Memory B cell (primary cell): Measurements from ENCODE around the gene ITPK1.
A peak's percentile ranks its signal among the peaks of the same experiment; 100 is the strongest.

ENCODE experiments used
- ATAC-seq: fragments of 150-1000 bp; cut with Tn5 transposase; 2 replicates; pipeline ENCODE4 v1.10.0; 2021; ENCODE audit warnings: low read depth, mild to moderate bottlenecking, moderate library complexity
- DNase-seq, 2 donors: peaks; one replicate each; pipeline ENCODE4 v3.0.0; 2022; ENCODE audit warnings: low spot score in 2 of 2
- H3K27ac Mint-ChIP-seq: one replicate; pipeline ENCODE4 v1.8.0; 2022; ENCODE audit warnings: mild to moderate bottlenecking, moderate library complexity, mixed read lengths
- H3K27me3 Mint-ChIP-seq: one replicate; pipeline ENCODE4 v1.8.0; 2022; ENCODE audit warnings: mixed read lengths
- H3K36me3 Mint-ChIP-seq: one replicate; pipeline ENCODE4 v1.8.0; 2022; ENCODE audit warnings: mild to moderate bottlenecking, mixed read lengths
- H3K4me1 Mint-ChIP-seq: one replicate; pipeline ENCODE4 v1.8.0; 2022; ENCODE audit warnings: mixed read lengths
- H3K4me3 Mint-ChIP-seq: one replicate; pipeline ENCODE4 v1.8.0; 2022; ENCODE audit warnings: mild to moderate bottlenecking, moderate library complexity, mixed read lengths
- H3K9me3 Mint-ChIP-seq: one replicate; pipeline ENCODE4 v1.8.0; 2022; ENCODE audit warnings: mixed read lengths

The ITPK1 gene

DNA sequence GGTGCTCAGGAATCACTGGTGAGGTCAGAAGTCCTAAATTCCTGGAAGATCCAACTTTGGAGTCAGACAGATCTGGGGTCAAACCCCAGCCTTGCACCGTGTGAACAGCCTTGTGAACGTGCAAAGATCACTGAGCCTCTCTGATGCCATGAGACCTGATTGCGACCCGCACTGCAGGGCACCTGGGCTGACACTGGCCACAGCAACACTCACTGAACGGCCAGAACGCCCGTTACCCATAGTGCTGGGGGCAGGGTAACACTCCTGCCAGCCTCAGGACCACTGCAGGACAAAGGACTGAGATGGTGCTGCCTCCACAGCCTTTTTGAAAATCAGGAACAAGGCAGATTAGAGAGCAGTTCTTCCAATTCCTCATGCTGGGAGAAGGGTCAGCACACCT, 164.5 kb downstream of the ITPK1 start:
- peaks cover 6% of the 10 kb centered on the region for H3K4me1 Mint-ChIP-seq
- no peaks in the 10 kb centered on the region for H3K9me3 Mint-ChIP-seq
- H3K36me3 Mint-ChIP-seq: peaks cover 17% of the 10 kb centered on the region
- no peaks in the 10 kb centered on the region for H3K27me3 Mint-ChIP-seq
- no peak for ATAC-seq
- H3K4me3 Mint-ChIP-seq: no peak overlapping the region
- no peak for DNase-seq
- no peak overlapping the region for H3K27ac Mint-ChIP-seq

DNA sequence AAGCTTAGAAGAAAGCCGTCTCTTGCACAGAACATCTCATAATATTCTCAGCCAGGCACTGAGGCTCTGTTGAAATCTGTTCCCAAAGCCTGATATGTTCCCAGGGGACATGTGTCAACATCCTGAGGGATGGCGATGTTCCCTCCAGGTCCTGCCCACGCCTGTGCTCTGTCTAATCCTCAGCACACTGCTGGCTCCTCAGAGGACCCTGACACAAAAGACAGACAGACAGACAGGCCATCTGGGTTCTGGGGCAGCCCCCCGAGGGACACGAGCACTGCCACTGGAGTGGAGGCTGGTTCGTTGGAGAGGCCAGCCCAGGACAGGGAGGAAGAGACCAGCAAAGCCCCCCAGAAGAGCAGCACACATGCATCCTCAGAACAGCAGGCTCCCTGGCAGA, 165.0 kb downstream of the ITPK1 start:
- no peak for DNase-seq
- peaks cover 17% of the 10 kb centered on the region for H3K36me3 Mint-ChIP-seq
- peak overlapping the region; percentile 55 for H3K27ac Mint-ChIP-seq
- H3K27me3 Mint-ChIP-seq: no peaks in the 10 kb centered on the region
- H3K4me1 Mint-ChIP-seq: peaks cover 6% of the 10 kb centered on the region
- no peaks in the 10 kb centered on the region for H3K9me3 Mint-ChIP-seq
- no peak for ATAC-seq
- no peak overlapping the region for H3K4me3 Mint-ChIP-seq

DNA sequence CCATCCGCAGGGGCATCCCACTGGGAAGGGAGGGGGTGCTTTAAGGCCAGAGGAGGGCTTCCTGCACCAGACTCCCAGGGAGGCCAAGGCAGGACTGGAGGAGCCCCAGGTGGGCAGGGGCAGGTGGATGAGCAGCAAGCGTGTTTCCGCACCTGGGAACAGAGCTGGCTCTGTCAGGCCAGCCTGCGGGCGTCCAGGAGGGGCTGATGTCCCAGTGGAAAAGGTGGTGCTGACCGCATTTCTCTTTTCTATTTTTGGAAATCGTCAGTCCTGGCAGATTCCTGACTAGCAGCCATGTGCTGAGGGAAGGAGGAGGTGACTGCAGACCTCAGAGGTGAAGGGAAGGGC, 165.6 kb downstream of the ITPK1 start:
- peaks cover 17% of the 10 kb centered on the region for H3K36me3 Mint-ChIP-seq
- ATAC-seq: no peak
- H3K9me3 Mint-ChIP-seq: no peaks in the 10 kb centered on the region
- DNase-seq: no peak
- peaks cover 6% of the 10 kb centered on the region for H3K4me1 Mint-ChIP-seq
- no peak overlapping the region for H3K4me3 Mint-ChIP-seq
- no peaks in the 10 kb centered on the region for H3K27me3 Mint-ChIP-seq
- no peak overlapping the region for H3K27ac Mint-ChIP-seq

DNA sequence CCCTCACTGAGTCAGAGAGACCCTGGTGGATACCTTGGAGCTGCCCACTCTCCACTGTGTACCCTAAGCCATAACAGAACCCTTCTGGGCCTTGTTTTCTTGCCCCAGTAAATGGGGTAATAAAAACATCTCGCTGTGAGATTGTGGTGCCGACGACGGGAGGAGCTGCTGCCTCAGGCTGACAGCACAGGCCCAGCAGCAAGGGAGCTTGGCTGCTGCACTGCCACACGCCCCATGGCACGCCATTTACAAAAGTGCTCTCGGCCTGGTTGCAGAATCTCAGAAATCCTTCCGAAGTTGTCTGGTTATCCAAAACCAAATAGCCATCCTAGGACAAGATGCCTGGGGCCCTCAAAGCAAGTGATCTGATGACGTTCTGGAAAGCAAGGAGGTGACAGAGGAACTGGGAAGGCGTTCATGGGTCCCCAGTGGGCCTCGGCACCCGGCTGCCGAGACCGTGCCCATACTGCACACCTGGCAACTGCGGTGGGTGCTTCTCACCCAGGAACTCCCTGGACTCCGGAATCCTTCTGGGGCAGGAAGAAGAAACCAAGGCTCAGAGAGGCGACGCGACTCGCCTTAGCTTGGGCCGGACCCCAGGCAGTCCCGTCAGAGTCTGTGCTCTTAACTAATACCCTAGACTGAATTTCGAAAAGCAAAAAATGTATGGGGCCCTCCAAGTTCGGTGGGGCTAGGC, 166.1 kb downstream of the ITPK1 start:
- Mint-ChIP-seq H3K4me1 (peaks cover 6% of the 10 kb centered on the region), H3K4me3 (no peak overlapping the region), H3K27me3 (no peaks in the 10 kb centered on the region), H3K9me3 (no peaks in the 10 kb centered on the region), H3K27ac (no peak overlapping the region), H3K36me3 (peaks cover 19% of the 10 kb centered on the region)
- ATAC-seq (no peak), DNase-seq (no peak)

DNA sequence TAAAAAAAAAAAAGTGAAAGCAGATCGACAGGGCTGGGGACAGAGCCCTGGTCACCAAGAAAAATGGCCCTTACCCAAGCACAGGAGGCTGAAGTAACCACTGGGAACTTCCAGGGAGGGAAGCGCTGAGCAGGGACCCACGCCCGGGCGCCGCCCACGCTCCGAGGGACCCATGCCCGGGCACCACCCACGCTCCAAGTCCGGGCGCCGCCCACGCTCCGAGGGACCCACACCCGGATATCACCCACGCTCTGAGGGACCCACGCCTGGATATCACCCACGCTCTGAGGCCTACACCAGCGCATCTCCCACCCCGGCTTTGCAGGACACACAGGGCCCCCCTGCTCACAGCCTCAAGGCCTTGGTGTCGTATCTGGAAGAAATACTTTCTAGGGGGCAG, 167.1 kb downstream of the ITPK1 start:
- Mint-ChIP-seq H3K9me3 (no peaks in the 10 kb centered on the region), H3K4me1 (peaks cover 6% of the 10 kb centered on the region), H3K36me3 (peaks cover 24% of the 10 kb centered on the region), H3K4me3 (no peak overlapping the region), H3K27me3 (no peaks in the 10 kb centered on the region), H3K27ac (no peak overlapping the region)
- ATAC-seq (no peak), DNase-seq (no peak)

DNA sequence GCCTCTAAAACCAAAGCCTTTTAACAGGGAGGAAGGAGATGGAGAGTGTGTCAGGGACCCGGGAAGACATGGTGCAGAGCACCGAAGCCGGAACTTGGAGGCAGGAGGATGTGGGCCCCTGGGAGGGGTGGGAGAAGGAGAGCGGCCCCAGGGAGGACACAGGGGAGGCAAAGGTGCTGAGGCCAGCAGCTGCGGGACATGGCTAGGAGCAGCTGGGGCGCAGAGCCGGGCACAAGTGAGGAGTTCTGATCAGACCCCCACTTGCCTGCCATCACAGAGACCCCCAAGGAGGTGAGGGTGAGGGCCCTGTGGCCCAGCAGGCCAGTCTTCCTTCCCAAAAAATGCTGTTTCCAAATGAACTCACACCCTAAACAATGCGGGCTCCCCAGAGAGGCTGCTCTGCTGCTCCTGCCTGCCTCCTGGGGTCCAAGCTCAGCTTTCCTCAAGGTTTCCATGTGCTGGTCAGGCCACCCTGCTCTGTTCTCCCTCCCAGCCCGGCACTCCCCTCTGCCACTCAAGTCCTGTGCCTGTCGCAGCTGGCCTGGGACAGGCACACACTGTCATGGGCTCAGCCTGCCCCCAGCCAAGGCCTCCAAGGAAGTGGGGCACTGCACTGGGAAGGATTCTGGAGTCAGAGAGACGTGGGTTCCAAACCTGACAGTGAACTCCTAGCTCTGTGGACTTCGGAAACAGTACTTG, 168.7 kb downstream of the ITPK1 start:
- peaks cover 3% of the 10 kb centered on the region for H3K4me1 Mint-ChIP-seq
- ATAC-seq (no peak), DNase-seq (no peak)
- no peaks in the 10 kb centered on the region for H3K9me3 Mint-ChIP-seq
- H3K27me3 Mint-ChIP-seq: no peaks in the 10 kb centered on the region
- H3K4me3 Mint-ChIP-seq: no peak overlapping the region
- H3K27ac Mint-ChIP-seq: no peak overlapping the region
- peaks cover 24% of the 10 kb centered on the region for H3K36me3 Mint-ChIP-seq

DNA sequence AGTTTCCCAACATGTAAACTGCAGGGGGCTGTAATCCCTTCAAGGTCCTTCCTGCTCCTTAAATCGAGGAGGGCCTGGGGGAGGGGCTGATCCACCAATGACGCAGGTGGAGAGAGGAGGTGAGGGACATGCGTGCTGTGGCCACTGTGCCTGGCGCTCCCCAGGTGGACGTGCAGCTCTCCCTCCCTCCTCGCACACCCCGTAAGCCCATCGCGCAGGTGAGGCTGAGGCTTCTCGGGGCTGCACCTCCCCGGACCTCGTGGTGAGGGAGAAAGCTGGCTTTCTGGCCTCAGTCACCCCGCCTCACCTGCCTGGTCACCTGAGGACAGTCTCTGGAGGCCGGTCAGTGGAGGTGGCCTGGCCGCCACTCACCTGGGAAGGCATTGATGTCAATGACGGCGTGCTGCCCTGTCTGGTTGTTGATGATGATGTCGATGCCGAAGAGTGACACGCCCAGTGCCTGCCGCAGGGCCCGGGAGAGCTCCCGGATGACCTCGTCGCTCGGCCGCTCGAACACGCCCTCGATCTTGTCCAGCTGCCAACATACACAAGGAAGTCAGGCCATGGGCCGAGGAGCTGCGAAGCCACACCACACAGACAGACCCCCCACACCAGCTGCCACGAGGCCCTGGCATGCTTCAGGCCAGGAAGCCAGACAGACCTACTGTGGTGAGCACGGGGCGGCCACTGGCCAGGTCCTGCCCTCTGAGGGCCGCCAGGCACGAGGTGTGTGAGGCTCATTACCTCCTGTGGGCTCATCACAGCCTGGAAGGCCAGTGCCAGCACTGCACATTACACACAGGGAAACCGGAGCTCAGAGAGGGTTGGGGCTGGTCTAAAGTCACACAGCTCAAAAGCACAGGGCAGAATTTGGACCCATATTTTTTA, 169.5 kb downstream of the ITPK1 start:
- Mint-ChIP-seq H3K27ac (no peak overlapping the region), H3K4me1 (peaks cover 2% of the 10 kb centered on the region), H3K4me3 (no peak overlapping the region), H3K36me3 (peaks cover 26% of the 10 kb centered on the region), H3K9me3 (no peaks in the 10 kb centered on the region), H3K27me3 (no peaks in the 10 kb centered on the region)
- DNase-seq (no peak), ATAC-seq (no peak)

DNA sequence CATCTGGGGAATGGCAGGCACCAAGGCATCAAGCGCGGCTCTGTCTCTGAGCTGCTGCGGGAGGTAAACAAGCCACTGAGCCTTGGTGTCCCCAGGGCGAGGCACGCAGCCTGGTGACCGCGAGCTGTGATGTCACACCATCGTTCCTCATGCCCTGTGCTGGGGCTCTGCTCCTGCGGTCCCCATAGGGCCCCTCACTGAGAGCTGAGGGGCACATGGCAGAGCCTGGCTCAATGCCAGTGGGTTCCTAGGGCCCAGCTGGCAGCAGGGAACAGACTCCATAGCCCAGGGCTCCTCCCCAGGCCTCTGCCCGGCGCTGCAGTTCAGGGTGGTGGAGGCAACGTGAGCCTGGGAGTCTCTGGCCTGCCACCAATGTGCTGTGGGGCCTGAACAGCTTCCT, 170.2 kb downstream of the ITPK1 start:
- Mint-ChIP-seq H3K27me3 (no peaks in the 10 kb centered on the region), H3K9me3 (no peaks in the 10 kb centered on the region), H3K4me3 (no peak overlapping the region), H3K36me3 (peaks cover 22% of the 10 kb centered on the region), H3K4me1 (peaks cover 2% of the 10 kb centered on the region), H3K27ac (no peak overlapping the region)
- ATAC-seq (no peak), DNase-seq (no peak)

DNA sequence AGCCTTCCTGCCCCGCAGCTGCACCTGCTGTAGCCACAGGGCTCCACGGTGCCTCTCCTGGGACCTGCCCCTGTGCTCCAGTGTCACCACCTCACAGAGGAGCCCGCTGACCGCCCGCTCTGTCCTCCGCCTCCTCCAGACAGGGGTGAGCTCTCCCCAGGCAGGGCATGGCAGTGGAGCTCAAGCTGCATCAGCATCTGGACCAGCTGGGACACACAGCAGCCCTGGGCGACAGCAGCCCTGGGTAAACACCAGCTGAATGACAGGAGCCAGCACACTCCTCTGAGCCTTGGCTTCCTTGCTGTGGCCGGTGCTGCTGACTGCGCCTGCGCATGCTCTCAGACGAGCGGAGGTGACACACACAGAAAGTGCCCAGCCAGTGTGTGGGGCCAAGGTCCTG, 170.7 kb downstream of the ITPK1 start:
- peaks cover 2% of the 10 kb centered on the region for H3K4me1 Mint-ChIP-seq
- no peak overlapping the region for H3K4me3 Mint-ChIP-seq
- ATAC-seq: no peak
- H3K9me3 Mint-ChIP-seq: no peaks in the 10 kb centered on the region
- H3K27me3 Mint-ChIP-seq: no peaks in the 10 kb centered on the region
- H3K36me3 Mint-ChIP-seq: peaks cover 20% of the 10 kb centered on the region
- DNase-seq: no peak
- H3K27ac Mint-ChIP-seq: no peak overlapping the region

DNA sequence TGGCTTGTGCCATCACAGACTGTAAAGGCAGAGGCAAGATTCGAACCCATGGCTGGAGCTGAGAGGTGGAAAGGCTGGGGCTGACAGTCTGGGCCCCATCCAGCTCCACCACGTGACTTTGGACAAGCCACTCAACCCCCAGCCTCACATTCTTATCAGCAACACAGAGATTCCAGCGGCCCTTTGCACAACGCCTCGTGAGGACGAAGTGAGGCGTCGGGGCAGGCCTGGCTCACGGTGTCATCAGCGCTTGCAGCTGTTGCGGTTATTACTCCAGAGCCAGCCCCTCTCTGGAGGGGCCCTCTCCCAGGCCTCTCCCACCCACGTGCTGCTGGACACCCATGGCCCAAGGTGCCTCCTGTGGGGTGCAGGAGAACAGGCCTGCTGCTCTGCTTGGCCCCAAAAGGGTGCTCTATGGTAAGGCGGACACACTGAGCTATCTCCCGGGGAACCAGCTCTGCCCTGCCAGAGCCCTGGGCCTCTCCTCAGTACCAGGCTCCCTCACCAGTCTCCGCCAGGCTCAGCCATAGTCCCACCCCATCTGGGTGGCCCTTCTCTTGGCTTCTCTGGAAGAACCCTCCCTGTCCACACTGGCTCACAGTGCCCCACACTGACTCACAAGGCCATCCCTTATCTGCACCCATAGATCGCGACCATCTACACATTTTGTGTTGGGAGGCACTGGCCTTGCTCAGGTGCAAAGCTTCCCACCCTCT, 171.7 kb downstream of the ITPK1 start:
- Mint-ChIP-seq H3K27me3 (no peaks in the 10 kb centered on the region), H3K27ac (no peak overlapping the region), H3K36me3 (peaks cover 19% of the 10 kb centered on the region), H3K9me3 (no peaks in the 10 kb centered on the region), H3K4me3 (no peak overlapping the region), H3K4me1 (peaks cover 2% of the 10 kb centered on the region)
- no peak for DNase-seq
- no peak for ATAC-seq

DNA sequence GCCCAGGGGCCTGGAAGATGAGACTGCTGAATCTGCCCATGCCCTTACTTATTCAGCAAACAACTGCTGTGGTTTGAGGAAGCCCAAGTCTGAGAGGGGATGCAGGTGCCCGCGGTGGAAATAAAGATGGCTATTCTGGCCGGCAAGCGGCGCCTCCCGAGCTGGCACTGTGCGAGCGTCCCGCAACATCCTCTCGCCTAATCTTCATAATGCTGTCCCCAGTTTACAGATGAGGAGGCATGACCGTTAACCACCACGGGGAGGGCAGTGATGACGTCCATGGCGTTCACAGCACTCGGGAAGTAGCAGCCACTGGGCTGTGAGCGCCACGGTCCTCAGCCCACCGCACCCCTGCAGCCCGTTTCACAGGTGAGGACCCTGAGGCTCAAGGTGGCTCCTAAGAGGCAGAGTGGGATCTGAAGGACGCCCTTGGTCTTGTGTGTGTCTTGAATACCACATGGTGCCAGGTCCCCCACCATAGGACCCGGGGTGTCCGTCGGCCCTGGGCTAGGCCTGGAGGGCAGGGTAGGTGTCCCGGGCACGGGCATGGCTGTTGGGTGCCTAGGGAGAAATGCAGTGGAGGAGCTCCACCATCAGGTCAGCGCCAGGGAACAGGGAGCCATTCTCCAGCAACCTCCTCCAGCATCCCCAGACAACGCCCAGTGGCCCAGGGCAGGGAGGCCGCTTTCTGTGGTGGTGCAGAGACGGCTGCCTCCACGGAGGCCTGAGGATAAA, 172.6 kb downstream of the ITPK1 start:
- Mint-ChIP-seq H3K4me3 (no peak overlapping the region), H3K9me3 (no peaks in the 10 kb centered on the region), H3K27me3 (no peaks in the 10 kb centered on the region), H3K4me1 (peaks cover 2% of the 10 kb centered on the region), H3K36me3 (peaks cover 19% of the 10 kb centered on the region), H3K27ac (no peak overlapping the region)
- DNase-seq: no peak
- ATAC-seq: no peak

DNA sequence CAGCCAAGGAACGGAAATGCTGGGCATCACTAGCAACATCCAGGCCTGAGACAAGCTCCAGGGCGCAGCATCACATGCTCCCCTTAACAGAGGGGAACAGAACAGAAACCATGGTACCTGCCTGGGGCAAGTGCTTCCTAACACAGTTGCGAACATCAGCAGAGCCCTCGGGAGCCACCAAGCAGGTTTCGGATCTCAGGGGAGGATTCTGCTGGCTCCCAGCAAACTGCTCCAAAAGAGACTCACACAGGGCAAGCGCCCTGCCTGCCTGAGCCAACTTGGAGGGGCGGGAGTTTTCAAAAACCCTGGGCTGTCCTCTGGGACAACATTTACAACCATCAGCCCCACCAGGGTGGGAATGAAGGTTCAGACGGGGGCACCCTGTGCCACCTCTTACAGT, 173.1 kb downstream of the ITPK1 start:
- Mint-ChIP-seq H3K9me3 (no peaks in the 10 kb centered on the region), H3K27ac (no peak overlapping the region), H3K27me3 (no peaks in the 10 kb centered on the region), H3K36me3 (peaks cover 14% of the 10 kb centered on the region), H3K4me1 (peaks cover 2% of the 10 kb centered on the region), H3K4me3 (no peak overlapping the region)
- no peak for DNase-seq
- ATAC-seq: no peak

DNA sequence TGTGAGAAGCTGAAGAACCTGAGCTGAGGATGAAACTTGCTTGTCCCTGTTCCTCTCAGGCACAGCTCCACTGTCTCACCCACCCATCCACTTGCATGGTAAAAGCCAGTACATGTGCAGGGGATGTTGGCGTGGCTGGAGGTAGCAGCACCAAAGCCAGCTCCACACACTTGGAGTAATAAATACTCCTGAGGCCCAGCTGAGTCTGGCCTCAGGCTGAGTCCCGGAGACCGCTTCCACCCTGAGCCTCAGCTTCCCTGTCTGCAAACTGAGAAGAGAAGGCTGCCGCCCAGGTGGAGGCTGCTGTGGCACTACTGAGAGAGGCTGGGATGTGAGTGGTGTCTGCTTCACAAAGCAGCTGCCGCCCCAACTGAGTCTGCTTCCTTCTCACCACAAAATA, 173.6 kb downstream of the ITPK1 start:
- no peaks in the 10 kb centered on the region for H3K27me3 Mint-ChIP-seq
- H3K36me3 Mint-ChIP-seq: peaks cover 12% of the 10 kb centered on the region
- ATAC-seq (no peak), DNase-seq (no peak)
- no peak overlapping the region for H3K4me3 Mint-ChIP-seq
- no peaks in the 10 kb centered on the region for H3K9me3 Mint-ChIP-seq
- H3K4me1 Mint-ChIP-seq: peaks cover 2% of the 10 kb centered on the region
- H3K27ac Mint-ChIP-seq: no peak overlapping the region
